Measurements from ENCODE around the gene DNAH1. TPM values are rescaled to one million over a fixed set of nuclear protein-coding genes. Genes with fewer than 3 reads are reported as not detected.

The DNAH1 gene
- total and polyA plus RNA-seq, 2 of the 13 experiments (the other 11 are each of a cell fraction or from before 2014, with no cell fraction given) = 0.64 to 3.5 TPM

DNA sequence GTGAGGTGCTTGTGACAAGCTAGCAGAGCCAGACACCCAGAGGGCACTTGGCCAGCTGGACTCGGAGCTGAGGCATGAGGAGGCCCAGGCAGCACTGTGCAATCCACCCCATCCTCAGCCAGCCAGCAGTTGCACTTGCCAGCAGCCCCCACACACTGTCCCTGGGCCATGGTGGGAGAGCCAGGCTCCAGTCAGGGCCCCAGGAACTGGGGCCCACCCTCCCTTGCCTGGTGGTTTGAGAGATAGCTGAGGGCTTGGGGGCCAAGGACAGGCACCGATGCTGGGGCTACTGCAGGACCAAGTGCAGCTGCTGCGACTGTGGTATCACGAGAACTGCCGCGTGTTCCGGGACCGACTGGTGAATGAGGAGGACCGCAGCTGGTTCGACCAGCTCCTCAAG, 63.5 kb downstream of the DNAH1 start (continued):
- TF ChIP-seq, protein P1, sequence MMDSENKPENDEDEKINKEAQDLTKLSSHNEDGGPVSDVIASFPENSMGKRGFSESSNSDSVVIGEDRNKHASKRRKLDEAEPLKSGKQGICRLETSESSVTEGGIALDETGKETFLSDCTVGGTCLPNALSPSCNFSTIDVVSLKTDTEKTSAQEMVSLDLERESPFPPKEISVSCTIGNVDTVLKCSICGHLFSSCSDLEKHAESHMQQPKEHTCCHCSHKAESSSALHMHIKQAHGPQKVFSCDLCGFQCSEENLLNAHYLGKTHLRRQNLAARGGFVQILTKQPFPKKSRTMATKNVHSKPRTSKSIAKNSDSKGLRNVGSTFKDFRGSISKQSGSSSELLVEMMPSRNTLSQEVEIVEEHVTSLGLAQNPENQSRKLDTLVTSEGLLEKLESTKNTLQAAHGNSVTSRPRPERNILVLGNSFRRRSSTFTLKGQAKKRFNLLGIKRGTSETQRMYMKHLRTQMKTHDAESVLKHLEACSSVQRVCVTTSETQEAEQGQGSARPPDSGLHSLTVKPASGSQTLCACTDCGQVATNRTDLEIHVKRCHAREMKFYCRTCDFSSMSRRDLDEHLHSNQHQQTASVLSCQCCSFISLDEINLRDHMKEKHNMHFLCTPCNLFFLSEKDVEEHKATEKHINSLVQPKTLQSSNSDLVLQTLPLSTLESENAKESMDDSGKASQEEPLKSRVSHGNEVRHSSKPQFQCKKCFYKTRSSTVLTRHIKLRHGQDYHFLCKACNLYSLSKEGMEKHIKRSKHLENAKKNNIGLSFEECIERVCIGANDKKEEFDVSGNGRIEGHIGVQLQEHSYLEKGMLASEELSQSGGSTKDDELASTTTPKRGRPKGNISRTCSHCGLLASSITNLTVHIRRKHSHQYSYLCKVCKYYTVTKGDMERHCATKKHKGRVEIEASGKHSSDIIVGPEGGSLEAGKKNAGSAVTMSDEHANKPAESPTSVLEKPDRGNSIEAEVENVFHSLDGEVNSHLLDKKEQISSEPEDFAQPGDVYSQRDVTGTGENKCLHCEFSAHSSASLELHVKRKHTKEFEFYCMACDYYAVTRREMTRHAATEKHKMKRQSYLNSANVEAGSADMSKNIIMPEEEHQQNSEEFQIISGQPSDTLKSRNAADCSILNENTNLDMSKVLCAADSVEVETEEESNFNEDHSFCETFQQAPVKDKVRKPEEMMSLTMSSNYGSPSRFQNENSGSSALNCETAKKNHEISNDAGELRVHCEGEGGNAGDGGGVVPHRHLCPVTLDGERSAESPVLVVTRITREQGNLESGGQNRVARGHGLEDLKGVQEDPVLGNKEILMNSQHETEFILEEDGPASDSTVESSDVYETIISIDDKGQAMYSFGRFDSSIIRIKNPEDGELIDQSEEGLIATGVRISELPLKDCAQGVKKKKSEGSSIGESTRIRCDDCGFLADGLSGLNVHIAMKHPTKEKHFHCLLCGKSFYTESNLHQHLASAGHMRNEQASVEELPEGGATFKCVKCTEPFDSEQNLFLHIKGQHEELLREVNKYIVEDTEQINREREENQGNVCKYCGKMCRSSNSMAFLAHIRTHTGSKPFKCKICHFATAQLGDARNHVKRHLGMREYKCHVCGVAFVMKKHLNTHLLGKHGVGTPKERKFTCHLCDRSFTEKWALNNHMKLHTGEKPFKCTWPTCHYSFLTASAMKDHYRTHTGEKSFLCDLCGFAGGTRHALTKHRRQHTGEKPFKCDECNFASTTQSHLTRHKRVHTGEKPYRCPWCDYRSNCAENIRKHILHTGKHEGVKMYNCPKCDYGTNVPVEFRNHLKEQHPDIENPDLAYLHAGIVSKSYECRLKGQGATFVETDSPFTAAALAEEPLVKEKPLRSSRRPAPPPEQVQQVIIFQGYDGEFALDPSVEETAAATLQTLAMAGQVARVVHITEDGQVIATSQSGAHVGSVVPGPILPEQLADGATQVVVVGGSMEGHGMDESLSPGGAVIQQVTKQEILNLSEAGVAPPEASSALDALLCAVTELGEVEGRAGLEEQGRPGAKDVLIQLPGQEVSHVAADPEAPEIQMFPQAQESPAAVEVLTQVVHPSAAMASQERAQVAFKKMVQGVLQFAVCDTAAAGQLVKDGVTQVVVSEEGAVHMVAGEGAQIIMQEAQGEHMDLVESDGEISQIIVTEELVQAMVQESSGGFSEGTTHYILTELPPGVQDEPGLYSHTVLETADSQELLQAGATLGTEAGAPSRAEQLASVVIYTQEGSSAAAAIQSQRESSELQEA (CRISPR knock-in tag; IDR thresholded peaks at IDR 0.05; ENCODE audit: not compliant biosample characterization) = no peak
- TF ChIP-seq SNAPC2 (CRISPR knock-in tag; IDR thresholded peaks at IDR 0.05) = no peak
- TF ChIP-seq, protein P2, sequence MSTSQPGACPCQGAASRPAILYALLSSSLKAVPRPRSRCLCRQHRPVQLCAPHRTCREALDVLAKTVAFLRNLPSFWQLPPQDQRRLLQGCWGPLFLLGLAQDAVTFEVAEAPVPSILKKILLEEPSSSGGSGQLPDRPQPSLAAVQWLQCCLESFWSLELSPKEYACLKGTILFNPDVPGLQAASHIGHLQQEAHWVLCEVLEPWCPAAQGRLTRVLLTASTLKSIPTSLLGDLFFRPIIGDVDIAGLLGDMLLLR (CRISPR knock-in tag; IDR thresholded peaks at IDR 0.05) = no peak
- no peak for TF ChIP-seq ZNF768 (CRISPR knock-in tag; IDR thresholded peaks at IDR 0.05)

DNA sequence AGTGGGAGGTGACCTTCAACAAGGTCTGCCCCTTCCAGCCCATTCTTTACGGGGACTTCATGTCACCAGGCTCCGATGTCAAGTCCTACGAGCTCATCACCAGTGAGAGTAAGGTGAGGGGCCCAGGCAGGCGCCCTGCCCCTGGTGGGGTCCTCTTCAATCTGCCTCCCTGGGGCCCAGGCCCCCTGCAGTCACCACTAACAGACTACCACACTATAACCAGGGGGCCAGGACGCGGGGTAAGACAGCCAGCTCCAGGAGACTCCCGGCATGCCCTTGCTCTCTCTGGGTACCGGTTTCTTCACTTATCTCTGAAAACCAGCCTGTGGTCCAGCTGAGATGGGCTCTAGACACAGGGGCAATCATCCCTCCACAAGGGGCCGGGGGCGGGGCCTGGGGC, 63.9 kb downstream of the DNAH1 start:
- no peak overlapping the region for H3K27ac ChIP-seq (ENCODE audit: extremely low read length, insufficient read depth, low read length)
- no peaks in the 10 kb centered on the region for H4K20me1 ChIP-seq (ENCODE audit: insufficient read depth, low read length)
- in situ Hi-C loops (cut with HindIII; ENCODE audit: extremely low pct_ligation_motif_present, low pct_unique_long_range_greater_than_20kb) (no loop called here), intact Hi-C loops (cut with micrococcal nuclease; ENCODE audit: unreplicated experiment) (no loop called here)
- WGBS (ENCODE audit: low lambda C conversion rate) = 60% methylated on average over 2 of the region's 10 CpGs
- ChIA-PET CTCF (ENCODE audit: low intra/inter-chr PET ratio, low total read pairs) (no interaction called here), POLR2A (no interaction called here)
- H2AFZ ChIP-seq (ENCODE audit: low read length) = no peak overlapping the region
- no peaks in the 10 kb centered on the region for H3K36me3 ChIP-seq (replicated peaks in 1 of 2; ENCODE audit: control insufficient read depth in 1 of 2, insufficient read depth in 2 of 2, low read length in 2 of 2)
- no peaks in the 10 kb centered on the region for H3K9me3 ChIP-seq (ENCODE audit: low read length)
- H3K9ac ChIP-seq (ENCODE audit: insufficient read depth, low read depth, low read length) = no peak overlapping the region
- no TSS peak for BruUV-seq (replicated peaks)
- no peak overlapping the region for H3K4me2 ChIP-seq (ENCODE audit: low read depth, low read length)
- peaks cover 4 to 5% of the 10 kb centered on the region in 2 experiments; a peak in 3 of 5 replicates for H3K27me3 ChIP-seq (ENCODE audit: control insufficient read depth in 1 of 2, insufficient read depth in 2 of 2, low read length in 2 of 2)
- FAIRE-seq (no peak), ATAC-seq (no peak), DNase-seq (ENCODE audit: low spot score) (no peak)
- H3K4me1 ChIP-seq (ENCODE audit: insufficient read depth, low read length) = peaks cover 9% of the 10 kb centered on the region
- H3K79me2 ChIP-seq (ENCODE audit: insufficient read depth, low read length) = no peaks in the 10 kb centered on the region
- no peak overlapping the region for H3K4me3 ChIP-seq (replicated peaks in 1 of 3; ENCODE audit: insufficient read depth in 1 of 3, low read depth in 2 of 3, low read length in 3 of 3)
- TF ChIP-seq SIX1 (CRISPR knock-in tag; IDR thresholded peaks at IDR 0.05; ENCODE audit: borderline replicate concordance) = no peak
- TF ChIP-seq, protein P3, sequence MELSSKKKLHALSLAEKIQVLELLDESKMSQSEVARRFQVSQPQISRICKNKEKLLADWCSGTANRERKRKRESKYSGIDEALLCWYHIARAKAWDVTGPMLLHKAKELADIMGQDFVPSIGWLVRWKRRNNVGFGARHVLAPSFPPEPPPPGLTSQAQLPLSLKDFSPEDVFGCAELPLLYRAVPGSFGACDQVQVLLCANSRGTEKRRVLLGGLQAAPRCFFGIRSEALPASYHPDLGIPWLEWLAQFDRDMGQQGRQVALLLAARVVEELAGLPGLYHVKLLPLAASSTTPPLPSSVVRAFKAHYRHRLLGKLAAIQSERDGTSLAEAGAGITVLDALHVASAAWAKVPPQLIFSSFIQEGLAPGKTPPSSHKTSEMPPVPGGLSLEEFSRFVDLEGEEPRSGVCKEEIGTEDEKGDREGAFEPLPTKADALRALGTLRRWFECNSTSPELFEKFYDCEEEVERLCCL (CRISPR knock-in tag; IDR thresholded peaks at IDR 0.05; ENCODE audit: borderline replicate concordance) = no peak
- no peak for TF ChIP-seq ZNF260 (CRISPR knock-in tag; IDR thresholded peaks at IDR 0.05; ENCODE audit: borderline replicate concordance, low read depth)
- TF ChIP-seq GZF1 (CRISPR knock-in tag; IDR thresholded peaks at IDR 0.05) = no peak
- no peak for TF ChIP-seq ZNF652 (CRISPR knock-in tag; IDR thresholded peaks at IDR 0.05; ENCODE audit: borderline replicate concordance, low read depth)
- TF ChIP-seq YEATS2 (CRISPR knock-in tag; IDR thresholded peaks at IDR 0.05; ENCODE audit: borderline replicate concordance) = no peak
